Heart left ventricle (tissue), 16 donors: ENCODE data around the gene C4orf46. TPM values are rescaled to one million over a fixed set of nuclear protein-coding genes. Genes with fewer than 3 reads are reported as not detected.

ENCODE experiments used
- ATAC-seq, 4 donors: fragments of 200-7000 bp; cut with Tn5 transposase; one replicate each; pipeline ENCODE4 v1.9.1; 2020 to 2022; ENCODE audit warnings: moderate library complexity in 4 of 4, mild to moderate bottlenecking in 3 of 4, moderate number of reproducible peaks in 1 of 4
- DNase-seq, 5 donors: peaks; one replicate each; pipeline ENCODE4 v3.0.0-alpha.2; 2020
- H3K27ac ChIP-seq, 12 donors: fragments of 200-600 bp; sonication (generic) in 4 of 12; one replicate each; pipeline versions ENCODE4 v1.5.0 to v1.8.0; 2016 to 2022; ENCODE audit warnings: mild to moderate bottlenecking in 2 of 12
- H3K27me3 ChIP-seq, 9 donors: fragments of 200-600 bp; sonication (generic) in 2 of 9; one replicate each; pipeline versions ENCODE4 v1.5.1 to v1.8.0; 2016 to 2022; ENCODE audit warnings: mild to moderate bottlenecking in 3 of 9
- H3K36me3 ChIP-seq, 9 donors: fragments of 200-600 bp; sonication (generic) in 2 of 9; one replicate each; pipeline versions ENCODE4 v1.5.0 to v1.8.0; 2018 to 2022; ENCODE audit warnings: mild to moderate bottlenecking in 2 of 9
- H3K4me1 ChIP-seq, 12 donors: fragments of 200-600 bp; sonication (generic) in 4 of 12; one replicate each; pipeline versions ENCODE4 v1.5.0 to v1.8.0; 2016 to 2022; ENCODE audit warnings: mild to moderate bottlenecking in 3 of 12
- H3K4me3 ChIP-seq, 12 donors: fragments of 200-600 bp; sonication (generic) in 4 of 12; one replicate each; pipeline versions ENCODE4 v1.5.0 to v1.8.0; 2017 to 2022; ENCODE audit warnings: mild to moderate bottlenecking in 9 of 12, moderate library complexity in 4 of 12
- H3K9me3 ChIP-seq, 12 donors: fragments of 200-600 bp; sonication (generic) in 4 of 12; one replicate each; pipeline versions ENCODE4 v1.5.0 to v1.8.0; 2016 to 2022; ENCODE audit warnings: mild to moderate bottlenecking in 1 of 12
- CTCF ChIP-seq, 12 donors: fragments of 200-600 bp; sonication (generic) in 4 of 12; IDR thresholded peaks; one replicate each; pipeline versions ENCODE4 v1.5.0 to v1.8.0; 2018 to 2022; ENCODE audit warnings: antibody characterized with exemption in 12 of 12, mild to moderate bottlenecking in 5 of 12
- POLR2A ChIP-seq, 2 donors: fragments of 450-650 bp; IDR thresholded peaks; one replicate each; pipeline ENCODE4 v1.6.1; 2017; ENCODE audit warnings: antibody characterized with exemption in 2 of 2, mild to moderate bottlenecking in 2 of 2, moderate library complexity in 2 of 2
- WGBS, 4 donors: extraction: QIAGEN DNeasy Blood & Tissue Kit in 2 of 4; methylation state at CpG; one replicate each; pipeline versions ENCODE4 v1.1.5 to v1.1.7; 2013 to 2018; 5-methylcytosine and 5-hydroxymethylcytosine counted together
- intact Hi-C, 10 donors: fragments of 100-400 bp; cut with DNase I; formaldehyde crosslinking; loops; one replicate each; pipeline versions ENCODE4 v1.11.1 to v1.14.2; 2022
- polyA plus RNA-seq, 2 donors: library from polyadenylated mRNA; stranded (reverse); fragments of 200-250 nt; gene quantifications; one replicate each; pipeline ENCODE4 v1.2.3, GENCODE V29; 2013
- total RNA-seq, 9 donors: library from RNA; depleted of rRNA in 2 of 9; stranded (reverse); fragments of >200 nt in 2 of 9; fragmentation: NEBNext Ultra II Directional in 3 of 9; extraction: Animal tissue kit (Norgen Biotek cat#: 25700) in 3 of 9; gene quantifications; one replicate each; pipeline versions ENCODE4 v1.1.0 to v1.2.4, GENCODE V29; 2016 to 2023
- donor health status: ischemic (EF 13 %, LVEDD 7.1; RV severe dilation, severe dysfunction).
- donor health status: healthy with polysubstance abuse.
- donor health status: DM: no; HTN: yes; CAD: no.
- donor health status: DM: no; HTN: no; CAD: no.
- donor health status: ischemic (EF 25% LVEDD 6.9; RV normal size, moderate dysfunction).
- donor health status: ischemic (EF 25% LVEDD 5.7; RV mildly dilated, moderate dysfunction).
- donor health status: healthy.
- donor health status: DM: yes; HTN: yes; CAD: no.
- donor health status: ischemic (EF 35%, LVEDD 5.7; RV mildly dilated, moderate dysfunction).
- donor health status: nonischemic (EF 11% LVEDD 7.7; RV severe dilation, severe dysfunction).
- donor health status: DM: yes; HTN: yes; CAD: no.
- donor health status: PGD.
- donor health status: ischemic (EF 29% LVEDD 5.4; RV normal size, mild dysfunction).
- donor health status: nonischemic (EF 23%, LVEDD 6.1; RV moderate dilation, normal function).

Gene C4orf46
- total and polyA plus RNA-seq, 11 donors, result 2.0 to 8.1 (median 4.1) TPM

DNA sequence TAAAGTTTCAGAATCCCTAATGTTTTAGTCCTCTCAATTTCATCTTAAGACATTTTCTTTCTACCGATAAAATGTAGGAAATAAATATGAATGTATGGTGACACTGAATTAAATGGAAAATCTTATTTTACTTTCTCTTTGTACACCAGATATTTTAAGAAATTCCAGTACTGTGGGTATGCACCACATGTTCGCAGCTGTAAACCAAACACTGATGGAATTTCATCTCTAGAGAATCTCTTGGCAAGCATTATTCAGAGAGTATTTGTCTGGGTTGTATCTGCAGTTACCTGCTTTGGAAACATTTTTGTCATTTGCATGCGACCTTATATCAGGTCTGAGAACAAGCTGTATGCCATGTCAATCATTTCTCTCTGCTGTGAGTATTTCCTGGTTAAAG, 26.9 kb downstream of the C4orf46 start:
- TF ChIP-seq CTCF (IDR thresholded peaks at IDR 0.05) (no peak), POLR2A (IDR thresholded peaks at IDR 0.05) (no peak)
- Histone ChIP-seq H3K4me1 (no peaks in the 10 kb centered on the region), H3K27ac (no peak overlapping the region), H3K9me3 (no peaks in the 10 kb centered on the region), H3K4me3 (no peak overlapping the region), H3K36me3 (no peaks in the 10 kb centered on the region), H3K27me3 (no peaks in the 10 kb centered on the region)
- ATAC-seq (no peak), DNase-seq (no peak)
- WGBS, 4 donors, result 57 to 65% (median 60%) methylated on average over 3 of the region's 3 CpGs
- intact Hi-C loops, result no loop called here

DNA sequence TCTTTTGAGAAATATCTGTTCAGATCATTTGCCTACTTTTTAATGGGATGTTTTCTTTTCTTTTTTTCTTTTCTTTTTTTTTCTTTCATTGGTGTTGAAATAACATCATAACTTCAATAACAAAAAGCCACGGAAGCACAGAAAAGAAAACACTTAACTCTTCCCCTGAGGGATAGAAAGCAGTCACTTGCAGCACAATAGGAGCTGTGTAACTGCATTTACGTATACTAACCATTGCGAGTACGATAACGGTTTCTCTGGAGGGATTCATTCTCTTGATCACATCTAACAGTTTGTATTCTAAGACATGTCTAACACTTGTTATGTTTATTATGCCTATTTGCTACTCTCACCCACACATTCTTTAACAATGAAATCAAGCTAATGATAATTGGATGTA, 27.3 kb downstream of the C4orf46 start:
- no peaks in the 10 kb centered on the region for H3K36me3 ChIP-seq
- ATAC-seq (no peak), DNase-seq (no peak)
- no peaks in the 10 kb centered on the region for H3K4me1 ChIP-seq
- intact Hi-C loops, result no loop called here
- WGBS, 4 donors, result 60 to 77% (median 75%) methylated on average over 5 of the region's 5 CpGs
- no peaks in the 10 kb centered on the region for H3K9me3 ChIP-seq
- H3K27me3 ChIP-seq, result no peaks in the 10 kb centered on the region
- H3K4me3 ChIP-seq, result no peak overlapping the region
- TF ChIP-seq CTCF (IDR thresholded peaks at IDR 0.05) (no peak), POLR2A (IDR thresholded peaks at IDR 0.05) (no peak)
- H3K27ac ChIP-seq, result no peak overlapping the region

GRCh38 chr4:158636619-158637018, 35.1 kb downstream of the C4orf46 start:
- TF ChIP-seq POLR2A (IDR thresholded peaks at IDR 0.05) (no peak), CTCF (IDR thresholded peaks at IDR 0.05) (no peak)
- no peak for ATAC-seq
- no peaks in the 10 kb centered on the region for H3K36me3 ChIP-seq
- WGBS, 4 donors, result 79 to 90% (median 88%) methylated on average over 1 of the region's 1 CpG
- DNase-seq, result no peak
- H3K4me1 ChIP-seq, result no peaks in the 10 kb centered on the region
- no peaks in the 10 kb centered on the region for H3K27me3 ChIP-seq
- intact Hi-C loops, result no loop called here
- no peak overlapping the region for H3K27ac ChIP-seq
- H3K9me3 ChIP-seq, result no peaks in the 10 kb centered on the region
- no peak overlapping the region for H3K4me3 ChIP-seq

DNA sequence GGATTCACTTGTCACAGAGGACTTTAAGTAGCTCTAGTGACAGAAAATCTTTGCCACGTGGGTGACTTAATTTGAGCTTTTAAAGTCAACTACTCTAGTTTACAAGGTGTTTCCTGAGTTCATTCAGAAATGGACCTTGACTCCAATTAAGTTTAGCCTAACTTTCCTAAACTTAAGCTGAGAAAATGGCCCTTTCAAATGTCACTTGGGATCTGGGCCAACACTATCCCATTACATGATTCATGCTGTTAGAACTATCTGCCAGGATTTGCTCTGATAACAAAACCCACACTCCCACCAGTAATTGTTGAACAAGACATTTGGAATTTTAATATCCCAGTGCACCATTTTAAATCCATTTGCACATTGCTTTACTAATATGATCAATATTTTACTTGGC, 40.8 kb downstream of the C4orf46 start:
- 10 to 33% (median 16%) methylated on average over 1 of the region's 1 CpG for WGBS, 4 donors
- no peaks in the 10 kb centered on the region for H3K36me3 ChIP-seq
- peaks cover 0 to 10% (median 2%) of the 10 kb centered on the region in 12 donors for H3K4me1 ChIP-seq
- no peak overlapping the region for H3K27ac ChIP-seq
- no peak overlapping the region for H3K4me3 ChIP-seq
- ATAC-seq, result peak in 1 of 4 donors; percentile 49
- no peaks in the 10 kb centered on the region for H3K27me3 ChIP-seq
- DNase-seq, result peak in 1 of 5 donors; percentile 13
- intact Hi-C loops, result no loop called here
- TF ChIP-seq CTCF (IDR thresholded peaks at IDR 0.05) (no peak), POLR2A (IDR thresholded peaks at IDR 0.05) (no peak)
- no peaks in the 10 kb centered on the region for H3K9me3 ChIP-seq
